ENCODE data around the gene KANSL1. TPM values are rescaled to one million over a fixed set of nuclear protein-coding genes. Genes with fewer than 3 reads are reported as not detected.

KANSL1 gene
- total and polyA plus RNA-seq, 9 of the 15 experiments (the other 6 are each of a cell fraction or from before 2014, with no cell fraction given) = 3.6 to 55.4 (median 31.8) TPM

DNA sequence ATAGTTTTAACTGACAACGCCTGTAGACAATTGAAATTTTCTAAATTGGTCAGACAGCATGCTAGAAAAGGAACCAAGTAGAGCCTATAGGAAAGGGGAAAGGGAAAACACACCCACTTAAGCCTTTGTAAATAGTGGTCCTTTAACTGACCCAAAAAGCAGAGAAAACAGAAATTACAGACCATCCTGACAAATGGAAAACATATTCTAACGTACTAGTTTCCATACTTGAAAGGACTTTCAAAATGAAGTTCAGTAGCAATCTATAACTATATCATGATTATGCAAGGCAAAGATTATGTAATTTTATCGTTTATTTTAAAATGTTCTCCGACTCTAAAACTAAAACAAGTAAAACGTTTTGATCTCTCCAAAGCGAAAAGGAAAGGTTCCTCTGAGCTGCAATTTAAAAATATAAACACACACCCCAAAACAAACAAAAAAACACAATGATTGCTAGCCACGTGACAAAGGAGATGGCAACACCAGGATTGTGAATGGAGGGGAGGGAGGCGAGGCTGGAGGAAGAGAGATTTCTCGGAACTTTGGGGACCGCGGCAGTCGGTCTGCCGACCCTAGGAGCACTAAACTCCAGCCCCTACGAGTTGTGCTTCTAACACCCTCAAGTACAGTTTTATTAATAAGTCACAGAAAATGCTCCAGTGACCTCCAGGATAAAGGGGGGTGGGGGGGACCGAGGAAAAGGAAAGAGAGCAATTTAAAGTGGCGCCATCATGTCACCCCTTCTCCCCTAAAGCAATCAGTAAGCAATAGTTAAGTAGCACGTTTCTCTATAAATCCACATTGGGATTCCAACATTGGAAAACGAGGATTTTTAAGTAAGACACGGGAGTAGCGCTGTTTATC lies 1.7 kb downstream of the KANSL1 start (continued):
- TF ChIP-seq, protein P1, sequence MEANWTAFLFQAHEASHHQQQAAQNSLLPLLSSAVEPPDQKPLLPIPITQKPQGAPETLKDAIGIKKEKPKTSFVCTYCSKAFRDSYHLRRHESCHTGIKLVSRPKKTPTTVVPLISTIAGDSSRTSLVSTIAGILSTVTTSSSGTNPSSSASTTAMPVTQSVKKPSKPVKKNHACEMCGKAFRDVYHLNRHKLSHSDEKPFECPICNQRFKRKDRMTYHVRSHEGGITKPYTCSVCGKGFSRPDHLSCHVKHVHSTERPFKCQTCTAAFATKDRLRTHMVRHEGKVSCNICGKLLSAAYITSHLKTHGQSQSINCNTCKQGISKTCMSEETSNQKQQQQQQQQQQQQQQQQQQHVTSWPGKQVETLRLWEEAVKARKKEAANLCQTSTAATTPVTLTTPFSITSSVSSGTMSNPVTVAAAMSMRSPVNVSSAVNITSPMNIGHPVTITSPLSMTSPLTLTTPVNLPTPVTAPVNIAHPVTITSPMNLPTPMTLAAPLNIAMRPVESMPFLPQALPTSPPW (CRISPR knock-in tag; IDR thresholded peaks at IDR 0.05) = no peak
- TF ChIP-seq, protein P2, sequence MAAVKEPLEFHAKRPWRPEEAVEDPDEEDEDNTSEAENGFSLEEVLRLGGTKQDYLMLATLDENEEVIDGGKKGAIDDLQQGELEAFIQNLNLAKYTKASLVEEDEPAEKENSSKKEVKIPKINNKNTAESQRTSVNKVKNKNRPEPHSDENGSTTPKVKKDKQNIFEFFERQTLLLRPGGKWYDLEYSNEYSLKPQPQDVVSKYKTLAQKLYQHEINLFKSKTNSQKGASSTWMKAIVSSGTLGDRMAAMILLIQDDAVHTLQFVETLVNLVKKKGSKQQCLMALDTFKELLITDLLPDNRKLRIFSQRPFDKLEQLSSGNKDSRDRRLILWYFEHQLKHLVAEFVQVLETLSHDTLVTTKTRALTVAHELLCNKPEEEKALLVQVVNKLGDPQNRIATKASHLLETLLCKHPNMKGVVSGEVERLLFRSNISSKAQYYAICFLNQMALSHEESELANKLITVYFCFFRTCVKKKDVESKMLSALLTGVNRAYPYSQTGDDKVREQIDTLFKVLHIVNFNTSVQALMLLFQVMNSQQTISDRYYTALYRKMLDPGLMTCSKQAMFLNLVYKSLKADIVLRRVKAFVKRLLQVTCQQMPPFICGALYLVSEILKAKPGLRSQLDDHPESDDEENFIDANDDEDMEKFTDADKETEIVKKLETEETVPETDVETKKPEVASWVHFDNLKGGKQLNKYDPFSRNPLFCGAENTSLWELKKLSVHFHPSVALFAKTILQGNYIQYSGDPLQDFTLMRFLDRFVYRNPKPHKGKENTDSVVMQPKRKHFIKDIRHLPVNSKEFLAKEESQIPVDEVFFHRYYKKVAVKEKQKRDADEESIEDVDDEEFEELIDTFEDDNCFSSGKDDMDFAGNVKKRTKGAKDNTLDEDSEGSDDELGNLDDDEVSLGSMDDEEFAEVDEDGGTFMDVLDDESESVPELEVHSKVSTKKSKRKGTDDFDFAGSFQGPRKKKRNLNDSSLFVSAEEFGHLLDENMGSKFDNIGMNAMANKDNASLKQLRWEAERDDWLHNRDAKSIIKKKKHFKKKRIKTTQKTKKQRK (IDR thresholded peaks at IDR 0.05; ENCODE audit: borderline replicate concordance, low read depth, low read length) = no peak
- TF ChIP-seq FOXM1 (IDR thresholded peaks at IDR 0.05; ENCODE audit: low read depth) (0 out of 2 replicates have a peak, but pooled peaks have one; percentile 7), FOXM1 (CRISPR knock-in tag; IDR thresholded peaks at IDR 0.05; ENCODE audit: low read depth) (no peak), SMAD1 (IDR thresholded peaks at IDR 0.05; ENCODE audit: low read depth, low read length, partially characterized antibody) (no peak), FOXA3 (CRISPR knock-in tag; conservative IDR thresholded peaks at IDR 0.05 in 1 of 2, IDR thresholded peaks at IDR 0.05 in 1 of 2) (peak in 1 of 2 experiments; percentile 69; a peak in 2 of 4 replicates), MTA2 (IDR thresholded peaks at IDR 0.05; ENCODE audit: low read depth) (no peak), U2AF1 (optimal IDR thresholded peaks at IDR 0.05; ENCODE audit: low read depth, low read length) (peak; percentile 9), KLF10 (CRISPR knock-in tag; IDR thresholded peaks at IDR 0.05) (no peak), RBM15 (IDR thresholded peaks at IDR 0.05; ENCODE audit: insufficient read depth, low read length) (no peak), KDM5B (IDR thresholded peaks at IDR 0.05; ENCODE audit: insufficient replicate concordance, low read depth, low read length) (no peak), BRF1 (IDR thresholded peaks at IDR 0.05; ENCODE audit: borderline replicate concordance, extremely low read depth, insufficient read length) (no peak), MTA3 (IDR thresholded peaks at IDR 0.05; ENCODE audit: borderline replicate concordance) (0 out of 2 replicates have a peak, but pooled peaks have one; percentile 56), BACH1 (tag; IDR thresholded peaks at IDR 0.05) (peak; percentile 32; the same call in 1 of the 2 replicates), ZNF589 (CRISPR knock-in tag; IDR thresholded peaks at IDR 0.05; ENCODE audit: low read depth) (no peak), ZNF79 (CRISPR knock-in tag; IDR thresholded peaks at IDR 0.05; ENCODE audit: low read depth) (no peak), POLR3A (IDR thresholded peaks at IDR 0.05; ENCODE audit: borderline replicate concordance, extremely low read depth, insufficient read depth, insufficient read length) (no peak), MYC (IDR thresholded peaks at IDR 0.05; ENCODE audit: low read depth, low read length) (peak; percentile 82), MYC (CRISPR knock-in tag; IDR thresholded peaks at IDR 0.05; ENCODE audit: borderline replicate concordance, low read depth) (no peak), ETV1 (tag; conservative IDR thresholded peaks at IDR 0.05; ENCODE audit: low read depth) (peak; percentile 5; the same call in 1 of the 2 replicates), ZNF184 (CRISPR knock-in tag; IDR thresholded peaks at IDR 0.05) (no peak), NCOA1 (IDR thresholded peaks at IDR 0.05; ENCODE audit: low read depth) (0 out of 2 replicates have a peak, but pooled peaks have one; percentile 23)

All from K562 (cell line).